KMS-11 (cell line): ENCODE results near the gene IGSF6.
"Not testable (repeated sequence)": the region's sequence is repeated elsewhere in the genome, so short reads cannot be mapped to it uniquely, and the experiment has no call there.

Source experiments
- H2AFZ ChIP-seq: fragments of 200-600 bp; sonication (generic); 2 replicates; pipeline ENCODE4 v1.6.1; 2016; ENCODE audit warnings: antibody characterized with exemption, mixed run types, low read depth
- H3K27ac ChIP-seq: fragments of 200-600 bp; sonication (generic); 2 replicates; pipeline ENCODE4 v1.6.1; 2016; ENCODE audit warnings: mild to moderate bottlenecking, mixed run types
- H3K27me3 ChIP-seq: fragments of 200-600 bp; sonication (generic); 2 replicates; pipeline ENCODE4 v1.6.1; 2017; ENCODE audit warnings: mild to moderate bottlenecking, low read depth, mixed run types, moderate library complexity; ENCODE audit not compliant: insufficient read depth
- H3K36me3 ChIP-seq: fragments of 200-600 bp; sonication (generic); 2 replicates; pipeline ENCODE4 v1.6.1; 2017; ENCODE audit warnings: mild to moderate bottlenecking, mixed run types; ENCODE audit not compliant: insufficient read depth
- H3K4me1 ChIP-seq: fragments of 200-600 bp; sonication (generic); 2 replicates; pipeline ENCODE4 v1.6.1; 2016; ENCODE audit warnings: mild to moderate bottlenecking, low read depth, mixed run types; ENCODE audit not compliant: poor library complexity, severe bottlenecking
- H3K4me2 ChIP-seq: fragments of 200-600 bp; sonication (generic); 2 replicates; pipeline ENCODE4 v1.7.0; 2016; ENCODE audit warnings: mild to moderate bottlenecking, mixed run types
- H3K4me3 ChIP-seq: fragments of 200-600 bp; sonication (generic); IDR thresholded peaks from 2 replicates; pipeline ENCODE4 v1.6.1; 2017; ENCODE audit warnings: low read depth, low read length, mixed read lengths; ENCODE audit not compliant: insufficient read depth
- H3K79me2 ChIP-seq: fragments of 200-600 bp; sonication (generic); 2 replicates; pipeline ENCODE4 v1.6.1; 2016; ENCODE audit warnings: low read depth, mixed run types; ENCODE audit not compliant: insufficient read depth
- H3K9ac ChIP-seq: fragments of 200-600 bp; sonication (generic); 2 replicates; pipeline ENCODE4 v1.6.1; 2016; ENCODE audit warnings: mild to moderate bottlenecking, mixed run types
- H4K20me1 ChIP-seq: fragments of 200-600 bp; sonication (generic); 2 replicates; pipeline ENCODE4 v1.6.1; 2016; ENCODE audit warnings: mild to moderate bottlenecking, mixed run types; ENCODE audit not compliant: insufficient read depth
- CTCF ChIP-seq: fragments of 200-600 bp; sonication (generic); conservative IDR thresholded peaks from 2 replicates; pipeline ENCODE4 v1.6.1; 2017; ENCODE audit warnings: low read depth, mild to moderate bottlenecking, antibody characterized with exemption, low read length, moderate library complexity, mixed read lengths

IGSF6 gene

GRCh38 chr16:21683184-21683583 is 30.8 kb upstream of the IGSF6 start:
- Histone ChIP-seq H3K27ac (no peak overlapping the region), H3K9ac (no peak overlapping the region), H3K79me2 (no peaks in the 10 kb centered on the region), H3K27me3 (no peaks in the 10 kb centered on the region), H3K4me3 (no peak overlapping the region), H3K4me2 (no peak overlapping the region), H3K4me1 (no peaks in the 10 kb centered on the region), H4K20me1 (no peaks in the 10 kb centered on the region), H2AFZ (no peak overlapping the region), H3K36me3 (no peaks in the 10 kb centered on the region)
- no peak for TF ChIP-seq CTCF

- H3K27me3 ChIP-seq, H2AFZ ChIP-seq, H3K4me2 ChIP-seq, H3K36me3 ChIP-seq, H3K27ac ChIP-seq, H4K20me1 ChIP-seq, H3K4me1 ChIP-seq, H3K79me2 ChIP-seq, H3K9ac ChIP-seq, H3K4me3 ChIP-seq: not testable (repeated sequence)
Measured at GRCh38 chr16:21680714-21681113, 28.3 kb upstream of the IGSF6 start.

- H3K27me3 ChIP-seq, H3K4me3 ChIP-seq, H2AFZ ChIP-seq, H3K4me1 ChIP-seq, H3K79me2 ChIP-seq, H3K9ac ChIP-seq, H3K4me2 ChIP-seq, H4K20me1 ChIP-seq, H3K36me3 ChIP-seq, H3K27ac ChIP-seq: not testable (repeated sequence)
Measured at GRCh38 chr16:21674456-21674855, 22.0 kb upstream of the IGSF6 start.

GRCh38 chr16:21673469-21673868 is 21.1 kb upstream of the IGSF6 start:
- H4K20me1 ChIP-seq: no peaks in the 10 kb centered on the region
- no peaks in the 10 kb centered on the region for H3K36me3 ChIP-seq

GRCh38 chr16:21667575-21667974 is 15.2 kb upstream of the IGSF6 start:
- H3K79me2 ChIP-seq: no peaks in the 10 kb centered on the region
- H3K27ac ChIP-seq: no peak overlapping the region

More at GRCh38 chr16:21673469-21673868, 21.1 kb upstream of the IGSF6 start:
- Histone ChIP-seq H3K4me3 (no peak overlapping the region), H3K79me2 (no peaks in the 10 kb centered on the region), H3K27me3 (no peaks in the 10 kb centered on the region), H3K4me1 (no peaks in the 10 kb centered on the region), H3K9ac (no peak overlapping the region), H3K27ac (no peak overlapping the region), H2AFZ (no peak overlapping the region), H3K4me2 (no peak overlapping the region)
- TF ChIP-seq CTCF: no peak

More at GRCh38 chr16:21667575-21667974, 15.2 kb upstream of the IGSF6 start:
- no peaks in the 10 kb centered on the region for H4K20me1 ChIP-seq
- no peaks in the 10 kb centered on the region for H3K27me3 ChIP-seq
- no peak for TF ChIP-seq CTCF
- H3K4me3 ChIP-seq: no peak overlapping the region
- H3K36me3 ChIP-seq: no peaks in the 10 kb centered on the region
- no peak overlapping the region for H3K9ac ChIP-seq
- no peak overlapping the region for H2AFZ ChIP-seq
- no peak overlapping the region for H3K4me2 ChIP-seq
- no peaks in the 10 kb centered on the region for H3K4me1 ChIP-seq
